HL-60 (cell line): Measurements from ENCODE around the gene ATE1.

Source experiments
- POLR2AphosphoS5 ChIP-seq: IDR thresholded peaks from 2 replicates; pipeline ENCODE4 v1.6.1; 2012; ENCODE audit warnings: low read depth
- SPI1 ChIP-seq: IDR thresholded peaks from 2 replicates; pipeline ENCODE4 v1.6.1; 2012; ENCODE audit warnings: low read depth, mild to moderate bottlenecking, borderline replicate concordance
- TF ChIP-seq, protein P1 (sequence below): IDR thresholded peaks from one replicate; pipeline ENCODE4 v1.5.1; 2011; ENCODE audit warnings: low read length, control low read depth, inconsistent platforms; ENCODE audit not compliant: insufficient read depth
- TF ChIP-seq, protein P2 (sequence below): IDR thresholded peaks from 2 replicates; pipeline ENCODE4 v1.6.1; 2012; ENCODE audit warnings: low read depth; ENCODE audit not compliant: insufficient replicate concordance

DNA sequence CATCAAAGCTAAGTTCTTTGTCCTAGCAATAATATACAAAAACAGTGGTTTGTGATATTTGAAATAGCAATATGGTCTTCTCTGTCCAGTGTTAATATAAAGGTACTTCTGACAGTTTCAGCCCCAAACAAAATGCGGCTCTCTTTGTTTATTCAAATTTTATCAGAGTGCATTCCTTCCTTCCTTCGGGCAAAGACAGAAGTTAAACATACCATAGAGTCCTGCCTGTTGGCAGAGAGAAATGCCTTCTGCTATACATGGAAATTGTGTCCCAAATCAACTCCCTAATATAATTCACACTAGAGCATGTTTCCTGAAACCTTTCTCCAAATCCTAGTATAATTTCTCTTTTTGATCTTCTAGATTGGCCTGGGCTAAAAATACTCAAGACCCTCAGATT, 21.2 kb upstream of the ATE1 start:
- TF ChIP-seq, protein P1, sequence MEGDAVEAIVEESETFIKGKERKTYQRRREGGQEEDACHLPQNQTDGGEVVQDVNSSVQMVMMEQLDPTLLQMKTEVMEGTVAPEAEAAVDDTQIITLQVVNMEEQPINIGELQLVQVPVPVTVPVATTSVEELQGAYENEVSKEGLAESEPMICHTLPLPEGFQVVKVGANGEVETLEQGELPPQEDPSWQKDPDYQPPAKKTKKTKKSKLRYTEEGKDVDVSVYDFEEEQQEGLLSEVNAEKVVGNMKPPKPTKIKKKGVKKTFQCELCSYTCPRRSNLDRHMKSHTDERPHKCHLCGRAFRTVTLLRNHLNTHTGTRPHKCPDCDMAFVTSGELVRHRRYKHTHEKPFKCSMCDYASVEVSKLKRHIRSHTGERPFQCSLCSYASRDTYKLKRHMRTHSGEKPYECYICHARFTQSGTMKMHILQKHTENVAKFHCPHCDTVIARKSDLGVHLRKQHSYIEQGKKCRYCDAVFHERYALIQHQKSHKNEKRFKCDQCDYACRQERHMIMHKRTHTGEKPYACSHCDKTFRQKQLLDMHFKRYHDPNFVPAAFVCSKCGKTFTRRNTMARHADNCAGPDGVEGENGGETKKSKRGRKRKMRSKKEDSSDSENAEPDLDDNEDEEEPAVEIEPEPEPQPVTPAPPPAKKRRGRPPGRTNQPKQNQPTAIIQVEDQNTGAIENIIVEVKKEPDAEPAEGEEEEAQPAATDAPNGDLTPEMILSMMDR: no peak
- TF ChIP-seq POLR2AphosphoS5 (no peak), SPI1 (no peak)
- TF ChIP-seq, protein P2, sequence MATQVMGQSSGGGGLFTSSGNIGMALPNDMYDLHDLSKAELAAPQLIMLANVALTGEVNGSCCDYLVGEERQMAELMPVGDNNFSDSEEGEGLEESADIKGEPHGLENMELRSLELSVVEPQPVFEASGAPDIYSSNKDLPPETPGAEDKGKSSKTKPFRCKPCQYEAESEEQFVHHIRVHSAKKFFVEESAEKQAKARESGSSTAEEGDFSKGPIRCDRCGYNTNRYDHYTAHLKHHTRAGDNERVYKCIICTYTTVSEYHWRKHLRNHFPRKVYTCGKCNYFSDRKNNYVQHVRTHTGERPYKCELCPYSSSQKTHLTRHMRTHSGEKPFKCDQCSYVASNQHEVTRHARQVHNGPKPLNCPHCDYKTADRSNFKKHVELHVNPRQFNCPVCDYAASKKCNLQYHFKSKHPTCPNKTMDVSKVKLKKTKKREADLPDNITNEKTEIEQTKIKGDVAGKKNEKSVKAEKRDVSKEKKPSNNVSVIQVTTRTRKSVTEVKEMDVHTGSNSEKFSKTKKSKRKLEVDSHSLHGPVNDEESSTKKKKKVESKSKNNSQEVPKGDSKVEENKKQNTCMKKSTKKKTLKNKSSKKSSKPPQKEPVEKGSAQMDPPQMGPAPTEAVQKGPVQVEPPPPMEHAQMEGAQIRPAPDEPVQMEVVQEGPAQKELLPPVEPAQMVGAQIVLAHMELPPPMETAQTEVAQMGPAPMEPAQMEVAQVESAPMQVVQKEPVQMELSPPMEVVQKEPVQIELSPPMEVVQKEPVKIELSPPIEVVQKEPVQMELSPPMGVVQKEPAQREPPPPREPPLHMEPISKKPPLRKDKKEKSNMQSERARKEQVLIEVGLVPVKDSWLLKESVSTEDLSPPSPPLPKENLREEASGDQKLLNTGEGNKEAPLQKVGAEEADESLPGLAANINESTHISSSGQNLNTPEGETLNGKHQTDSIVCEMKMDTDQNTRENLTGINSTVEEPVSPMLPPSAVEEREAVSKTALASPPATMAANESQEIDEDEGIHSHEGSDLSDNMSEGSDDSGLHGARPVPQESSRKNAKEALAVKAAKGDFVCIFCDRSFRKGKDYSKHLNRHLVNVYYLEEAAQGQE: no peak
